HT-29 (cell line): ENCODE results near the gene SEC14L6. TPM values are rescaled to one million over a fixed set of nuclear protein-coding genes. Genes with fewer than 3 reads are reported as not detected.

Source experiments
- DNase-seq: peaks from one replicate; pipeline ENCODE4 v3.0.0-alpha.2; 2015; ENCODE audit warnings: low spot score
- total RNA-seq: library from RNA; depleted of rRNA; stranded (reverse); fragments of >200 nt; shearing (Covaris generic); gene quantifications from 2 replicates; pipeline ENCODE4 v1.2.3, GENCODE V29; 2014

Gene SEC14L6
- total RNA-seq, 1 experiment from 2014 or later: not detected

DNA sequence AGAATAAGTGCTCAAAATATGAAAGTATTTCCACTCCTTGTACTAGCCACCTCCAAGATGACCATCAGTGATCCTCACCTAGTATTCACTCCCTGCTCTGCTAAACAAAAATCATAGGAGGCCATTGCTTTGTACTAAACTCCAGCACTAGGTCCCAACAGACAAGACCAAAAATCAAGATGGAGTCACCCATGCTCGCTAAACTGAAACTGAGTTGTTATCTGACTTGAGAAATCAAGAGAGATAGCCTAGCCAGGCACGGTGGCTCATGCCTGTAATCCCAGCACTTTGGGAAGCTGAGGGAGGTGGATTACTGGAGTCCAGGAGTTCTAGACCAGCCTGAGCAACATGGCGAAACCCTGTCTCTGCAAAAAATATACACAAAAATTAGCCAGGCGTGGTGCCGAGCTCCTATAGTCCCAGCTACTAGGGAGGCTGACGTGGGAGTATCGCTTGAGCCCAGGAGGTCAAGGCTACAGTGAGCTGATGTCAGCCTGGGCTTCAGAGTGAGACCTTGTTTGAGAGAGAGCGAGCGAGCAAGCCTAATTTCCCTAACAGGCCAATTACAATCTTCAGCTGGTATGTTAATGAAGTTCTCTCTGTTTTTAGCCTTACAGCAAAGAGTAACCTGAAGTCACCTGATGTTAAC is 9.3 kb downstream of the SEC14L6 start:
- DNase-seq: no peak

DNA sequence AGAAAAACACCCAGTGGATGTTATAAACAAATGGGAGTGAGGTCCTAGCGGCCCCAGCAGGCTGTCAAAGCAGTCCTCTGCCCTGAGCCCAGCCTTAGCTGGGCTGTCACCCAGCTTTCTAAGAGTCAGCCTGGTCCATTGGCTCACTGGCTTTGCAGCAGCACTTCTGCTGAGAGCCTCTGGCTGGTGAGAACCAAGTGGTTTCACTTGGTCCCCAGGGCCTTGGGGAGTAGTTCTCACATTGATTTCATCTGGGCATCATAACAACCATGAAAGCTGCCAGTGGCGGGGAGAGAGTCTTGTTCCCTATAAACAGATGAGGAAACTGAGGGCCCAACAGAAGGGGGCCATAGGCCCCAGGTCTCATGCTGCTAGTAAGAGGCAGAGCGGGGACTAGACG is 11.4 kb downstream of the SEC14L6 start:
- DNase-seq: no peak

DNA sequence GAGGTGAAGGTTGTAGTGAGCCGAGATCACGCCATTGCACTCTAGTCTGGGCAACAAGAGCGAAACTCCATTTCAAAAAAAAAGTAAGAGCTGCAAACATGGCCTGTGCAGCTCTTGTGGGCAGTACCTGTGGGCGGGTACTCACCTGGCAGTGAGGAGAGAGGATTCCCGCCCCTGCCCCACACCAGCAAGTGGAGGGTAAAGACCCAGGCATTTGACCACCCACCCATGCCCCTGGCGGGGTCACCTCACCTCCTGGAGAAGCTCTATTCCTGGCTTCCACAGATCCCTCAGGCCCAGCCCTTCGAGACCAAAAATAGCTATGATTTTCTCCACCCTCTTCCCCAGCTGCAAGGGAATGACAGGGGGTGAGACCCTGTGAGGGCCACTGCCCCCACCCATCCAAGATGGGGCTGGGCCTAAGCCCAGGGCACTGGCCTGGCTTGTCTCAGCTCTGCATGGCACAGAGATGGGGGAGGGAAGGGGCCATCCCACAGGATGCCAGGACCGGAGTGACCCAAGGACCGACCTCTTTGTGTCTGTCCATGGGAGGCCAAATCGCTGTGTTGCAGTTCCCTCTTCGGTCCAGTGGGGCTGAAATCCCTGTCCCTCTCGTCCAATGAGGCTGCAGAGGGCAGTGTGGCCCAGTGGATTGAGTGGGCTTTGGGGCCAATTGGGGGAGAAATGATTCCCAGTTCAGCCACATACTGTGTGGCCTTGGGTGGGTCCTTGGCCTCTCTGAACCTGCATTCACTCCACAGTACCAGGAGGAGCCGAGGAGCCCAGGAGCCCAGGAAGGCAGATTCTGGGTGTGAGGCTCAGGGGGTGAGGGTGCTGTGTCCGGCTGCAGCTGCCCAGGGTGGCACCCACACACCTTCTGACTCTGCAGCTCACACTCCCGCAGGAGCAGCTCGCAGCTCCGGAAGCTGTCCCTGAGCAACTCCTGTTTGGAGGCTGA is 14.6 kb downstream of the SEC14L6 start:
- no peak for DNase-seq

DNA sequence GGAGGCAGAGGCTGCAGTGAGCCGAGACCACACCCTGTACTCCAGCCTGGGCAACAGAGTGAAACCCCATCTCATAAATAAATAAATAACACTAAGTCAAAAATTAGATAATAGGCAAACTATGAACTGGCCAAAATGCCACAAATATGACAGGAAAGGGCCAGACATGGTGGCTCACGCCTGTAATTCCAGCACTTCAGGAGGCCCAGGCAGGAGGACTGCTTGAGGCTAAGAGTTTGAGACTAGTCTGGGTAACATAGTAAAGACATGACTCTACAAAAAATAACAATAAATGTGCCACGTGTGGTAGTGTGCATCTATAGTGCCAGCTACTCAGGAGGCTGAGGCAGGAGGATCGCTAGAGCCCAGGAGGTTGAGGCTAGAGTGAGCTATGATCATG is 19.9 kb downstream of the SEC14L6 start:
- no peak for DNase-seq

DNA sequence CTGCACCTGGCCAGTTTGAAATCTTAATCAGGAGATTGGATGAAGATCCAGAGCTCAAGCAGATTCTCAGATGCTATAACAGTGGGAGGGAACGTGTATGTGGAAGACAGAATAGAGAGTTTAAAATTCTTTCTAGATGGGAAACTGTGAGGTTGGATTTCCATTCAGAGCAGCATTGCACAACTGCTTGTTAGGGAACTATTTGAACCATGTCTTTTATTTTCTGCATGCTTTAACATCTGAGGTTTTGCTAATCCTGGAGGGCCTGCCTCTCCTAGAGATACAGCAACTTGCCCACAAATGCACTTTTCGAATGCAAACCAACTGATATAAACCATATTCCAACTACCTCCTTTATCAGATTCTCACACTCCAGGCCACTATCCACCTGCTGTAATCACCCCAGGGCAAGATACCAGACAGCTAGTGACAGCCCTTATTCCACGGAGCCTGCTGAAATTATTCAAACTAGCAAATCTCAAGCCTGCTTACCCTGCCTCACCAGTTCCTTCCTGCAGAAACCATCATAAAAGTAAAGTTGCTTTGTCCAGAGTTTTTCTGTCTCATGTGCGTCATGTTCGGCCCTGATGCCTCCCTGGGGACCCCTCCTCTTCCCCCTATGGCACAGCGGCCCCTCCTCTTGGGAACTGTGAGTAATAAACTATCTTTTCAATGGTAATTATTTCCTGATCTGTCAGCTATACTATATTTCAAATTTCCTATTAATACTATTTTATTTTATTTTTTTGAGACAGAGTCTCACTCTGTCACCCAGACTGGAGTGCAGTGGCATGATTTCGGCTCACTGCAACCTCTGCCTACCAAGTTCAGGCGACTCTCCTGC is 22.7 kb downstream of the SEC14L6 start:
- no peak for DNase-seq

DNA sequence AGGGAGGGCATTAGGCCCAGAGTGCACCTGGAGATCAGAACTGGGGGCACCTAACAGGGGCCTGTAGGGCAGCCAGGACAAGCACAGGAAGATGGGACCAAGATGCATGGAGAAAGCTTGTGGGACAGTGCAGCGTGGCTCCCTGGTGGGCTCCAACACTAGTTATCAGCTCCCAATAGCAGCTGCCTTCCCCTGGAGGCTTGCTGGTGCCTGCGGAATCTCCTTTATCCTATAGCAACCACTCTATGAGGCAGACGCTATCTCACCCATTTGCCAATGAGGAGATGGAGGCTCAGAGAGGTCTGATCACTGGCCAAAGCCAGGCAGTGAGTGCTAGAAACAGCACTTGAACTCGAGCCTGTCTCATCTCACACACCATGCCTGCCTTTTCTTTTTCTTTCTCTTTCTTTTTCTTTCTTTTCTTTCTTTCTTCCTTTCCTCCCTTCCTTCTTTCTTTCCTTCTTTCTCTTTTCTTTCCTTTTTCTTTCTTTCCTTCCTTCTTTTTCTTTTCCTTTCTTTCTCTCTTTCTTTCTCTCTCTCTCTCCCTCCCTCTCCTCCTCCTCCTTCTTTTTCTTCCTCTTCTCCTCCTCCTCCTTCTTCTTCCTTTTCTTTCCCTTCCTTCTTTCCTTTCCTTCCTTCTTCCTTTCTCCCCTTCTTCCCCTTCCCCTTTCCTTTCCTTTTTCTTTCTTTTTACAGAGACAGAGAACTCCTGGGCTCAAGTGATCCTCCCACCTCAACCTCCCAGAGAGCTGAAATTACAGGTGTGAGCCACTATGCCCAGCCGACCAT is 25.0 kb downstream of the SEC14L6 start:
- DNase-seq: no peak

DNA sequence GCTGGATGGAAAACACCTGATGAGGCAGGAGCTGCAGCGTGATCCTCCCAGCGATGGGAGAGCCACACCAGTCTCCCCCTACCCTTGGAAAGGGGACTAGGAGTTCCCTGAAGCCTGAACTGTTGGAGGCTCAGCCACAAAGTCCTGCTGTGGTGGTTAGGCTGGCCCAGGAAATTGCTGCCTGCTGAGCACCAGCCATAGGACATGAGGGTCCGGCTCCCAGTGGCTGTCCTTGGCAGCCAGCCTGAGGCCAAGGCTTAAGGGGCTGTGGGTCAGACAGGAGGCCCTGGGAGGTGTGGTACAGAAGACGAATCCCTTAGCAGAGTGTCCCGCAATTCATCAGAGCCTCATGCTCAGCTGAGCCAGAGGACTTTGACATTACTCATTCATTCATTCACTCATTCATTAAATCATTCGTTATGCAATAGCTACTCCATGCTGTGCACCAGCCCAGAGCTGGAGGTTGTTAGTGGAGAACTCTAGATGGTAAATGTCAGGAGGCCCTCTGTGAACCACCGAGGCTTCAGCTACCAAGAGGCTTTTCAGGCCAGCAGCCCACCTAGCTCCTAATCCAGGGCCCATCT is 26.6 kb downstream of the SEC14L6 start:
- no peak for DNase-seq

DNA sequence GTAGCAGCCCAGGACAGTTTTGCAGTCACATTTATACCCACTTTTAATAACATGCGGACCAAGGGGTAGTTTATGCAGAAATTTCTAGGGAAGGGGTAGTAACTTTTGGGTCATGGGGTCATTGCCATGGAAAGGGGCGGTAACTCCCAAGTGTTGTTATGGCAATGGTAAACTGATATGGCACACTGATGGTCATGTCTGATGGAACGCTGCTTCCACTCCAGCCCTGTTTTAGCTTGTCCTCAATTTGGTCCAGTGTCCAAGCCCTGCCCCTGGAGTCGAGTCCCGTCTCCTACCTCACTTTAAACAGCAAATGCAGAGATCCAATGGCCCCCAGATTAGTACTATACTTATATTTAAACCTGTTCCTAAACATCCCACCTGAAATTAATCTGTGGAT is 29.8 kb downstream of the SEC14L6 start:
- no peak for DNase-seq

DNA sequence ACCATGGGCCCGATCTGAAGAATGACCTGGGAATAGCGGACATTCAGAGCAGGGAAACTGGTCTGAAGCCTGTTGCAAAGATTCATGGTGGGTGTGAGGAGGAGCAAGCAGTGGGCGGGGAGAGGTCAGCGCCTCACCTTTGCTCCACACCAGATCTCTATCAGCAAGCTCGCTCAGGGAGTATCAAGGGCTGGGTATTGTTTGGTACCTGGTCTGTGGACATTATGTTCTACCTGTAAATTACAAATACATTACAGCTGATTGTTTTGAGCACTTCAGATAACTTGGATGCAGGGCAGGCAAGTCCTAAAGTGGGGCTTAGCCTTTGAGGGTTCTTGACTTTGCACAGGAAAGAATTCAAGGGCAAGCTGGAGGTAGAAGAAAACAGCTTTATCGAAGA is 30.3 kb downstream of the SEC14L6 start:
- DNase-seq: no peak

DNA sequence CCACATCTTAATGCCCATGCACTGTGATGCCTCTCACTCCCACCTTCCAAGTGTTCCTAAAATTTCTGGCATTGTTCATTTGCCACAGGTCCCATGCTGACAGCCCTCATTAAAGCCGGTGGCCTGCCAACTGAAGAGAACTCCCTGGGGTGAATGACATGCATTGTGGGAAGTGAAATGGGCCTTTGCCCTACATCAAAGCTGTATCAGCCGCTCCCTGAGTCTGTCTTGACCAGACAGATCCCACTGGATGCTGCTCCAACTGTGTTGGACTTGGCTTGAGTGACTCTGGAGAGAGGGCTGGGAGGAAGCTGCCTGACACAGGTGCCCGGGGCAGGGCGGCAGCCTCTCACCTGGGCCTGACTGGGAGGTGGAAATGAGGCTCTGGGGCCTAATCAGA is 32.3 kb downstream of the SEC14L6 start:
- DNase-seq: no peak

DNA sequence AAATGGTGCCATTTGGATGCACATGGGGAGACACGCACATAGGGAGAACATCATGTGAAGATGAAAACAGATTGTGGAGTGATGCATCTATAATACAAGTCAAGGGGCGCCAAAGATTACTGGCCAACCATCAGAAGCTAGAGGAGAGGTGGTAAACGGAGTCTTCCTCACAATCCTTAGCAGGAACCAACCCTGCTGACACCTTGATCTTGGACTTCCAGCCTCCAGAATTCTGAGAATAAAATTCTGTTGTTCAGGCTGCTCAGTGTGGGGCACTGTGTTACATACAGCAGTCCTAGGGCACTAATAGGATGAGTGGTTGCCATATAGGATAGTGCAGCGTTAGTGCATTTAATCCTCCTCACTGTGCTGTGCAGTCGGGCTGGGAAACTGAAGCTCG is 33.1 kb downstream of the SEC14L6 start:
- no peak for DNase-seq

DNA sequence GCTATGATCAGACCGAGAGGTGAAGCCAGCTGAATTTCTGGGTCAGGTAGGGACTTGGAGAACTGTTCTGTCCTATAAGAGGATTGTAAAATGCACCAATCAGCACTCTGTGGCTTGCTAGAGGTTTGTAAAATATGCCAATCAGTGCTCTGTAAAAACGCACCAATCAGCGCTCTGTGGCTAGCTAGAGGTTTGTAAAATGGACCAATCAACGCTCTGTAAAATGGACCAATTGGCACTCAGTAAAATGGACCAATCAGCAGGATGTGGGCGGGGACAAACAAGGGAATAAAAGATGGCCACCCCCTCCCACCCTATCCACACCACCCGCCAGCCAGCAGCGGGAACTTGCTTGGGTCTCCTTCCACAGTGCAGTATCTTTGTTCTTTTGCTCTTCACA is 34.6 kb downstream of the SEC14L6 start:
- no peak for DNase-seq

DNA sequence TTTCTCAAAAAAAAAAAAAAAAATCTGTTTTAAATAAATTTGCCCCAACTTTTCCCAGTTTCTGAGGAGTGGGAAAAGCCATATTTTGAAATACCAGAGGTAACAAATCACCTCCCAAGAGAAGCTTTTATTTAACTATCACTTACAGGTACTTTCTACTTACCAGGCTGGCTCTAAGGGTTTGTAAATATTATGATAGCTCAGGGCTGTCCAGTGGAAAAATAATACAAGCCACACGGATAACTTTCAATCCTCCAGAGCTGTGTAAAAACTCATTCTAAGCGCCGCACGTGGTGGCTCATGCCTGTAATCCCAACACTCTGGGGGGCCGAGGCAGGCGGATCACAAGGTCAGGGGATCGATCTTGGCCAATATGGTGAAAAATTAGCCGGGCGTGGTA is 35.4 kb downstream of the SEC14L6 start:
- DNase-seq: no peak

DNA sequence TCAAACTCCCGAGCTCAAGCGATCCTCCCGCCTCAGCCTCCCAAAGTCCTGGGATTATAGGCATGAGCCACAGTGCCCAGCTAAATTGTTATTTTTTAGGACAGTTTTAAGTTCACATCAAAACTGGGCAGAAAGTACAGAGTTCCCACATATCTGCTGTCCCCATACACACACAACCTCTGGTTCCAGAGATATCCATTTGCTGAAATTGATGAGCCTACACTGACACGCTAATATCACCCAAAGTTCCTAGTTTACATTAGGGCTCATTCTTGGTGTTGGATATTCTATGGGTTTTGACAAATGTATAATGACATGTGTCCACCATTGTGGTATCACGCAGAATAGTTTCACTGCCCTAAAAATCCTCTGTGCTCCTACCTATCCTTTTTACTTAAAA is 38.3 kb downstream of the SEC14L6 start:
- no peak for DNase-seq

DNA sequence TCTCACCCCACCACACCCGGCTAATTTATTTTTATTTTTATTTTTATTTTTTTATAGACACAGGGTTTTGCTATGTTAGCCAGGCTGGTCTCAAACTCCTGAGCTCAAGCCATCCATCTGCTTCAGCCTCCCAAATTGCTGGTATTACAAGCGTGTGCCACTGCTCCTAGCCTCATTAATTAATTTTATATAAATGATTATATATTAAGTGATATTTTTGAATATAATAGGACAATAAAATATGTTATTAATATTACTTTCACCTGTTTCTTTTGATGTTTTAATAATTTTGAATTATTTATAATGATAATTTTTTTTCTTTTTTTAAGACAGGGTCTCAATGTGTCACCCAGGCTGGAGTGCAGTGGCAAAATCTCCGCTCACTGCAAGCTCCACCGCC is 38.9 kb downstream of the SEC14L6 start:
- DNase-seq: no peak

DNA sequence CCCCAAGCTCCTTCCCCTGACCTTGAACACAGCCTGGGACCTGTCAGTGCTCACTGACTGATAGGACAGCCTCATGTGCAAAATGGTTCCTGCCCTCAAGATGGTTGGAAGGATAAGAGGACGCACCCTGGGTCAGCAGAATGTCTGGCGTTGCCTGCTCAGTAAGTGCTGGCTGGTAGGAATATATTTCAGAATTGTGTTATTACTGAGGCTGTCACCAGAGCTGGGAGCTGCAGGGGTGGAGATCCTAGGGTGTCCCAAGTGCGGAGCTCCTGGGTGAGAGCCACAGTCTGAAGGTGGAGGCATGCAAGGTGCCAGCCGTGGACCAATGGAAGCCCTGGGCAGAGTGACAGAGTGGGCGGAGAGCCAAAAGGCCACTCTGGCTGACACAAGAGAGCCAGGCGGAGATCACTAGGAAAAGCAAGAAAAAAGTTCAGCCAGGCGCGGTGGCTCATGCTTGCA is 40.0 kb downstream of the SEC14L6 start:
- no peak for DNase-seq

DNA sequence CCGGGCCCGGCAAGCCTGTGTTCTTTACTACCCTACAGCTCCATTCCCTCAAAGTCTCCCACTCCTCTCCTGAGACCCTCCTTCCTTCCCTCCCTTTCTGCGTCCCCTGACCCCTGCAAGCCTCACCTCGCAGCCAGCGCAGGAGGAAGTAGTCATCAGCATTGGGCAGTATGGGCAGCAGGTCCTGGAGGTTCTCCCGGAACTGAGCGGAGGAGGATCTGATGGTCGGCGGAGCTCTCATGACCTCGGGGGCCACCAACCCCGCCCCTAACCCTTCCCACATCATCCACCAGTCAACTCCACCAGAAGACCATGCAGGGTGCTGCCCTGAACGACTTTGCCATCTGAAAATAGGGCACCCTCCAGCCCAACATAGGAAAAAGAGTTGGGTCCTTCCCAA is 43.0 kb downstream of the SEC14L6 start:
- DNase-seq: no peak

DNA sequence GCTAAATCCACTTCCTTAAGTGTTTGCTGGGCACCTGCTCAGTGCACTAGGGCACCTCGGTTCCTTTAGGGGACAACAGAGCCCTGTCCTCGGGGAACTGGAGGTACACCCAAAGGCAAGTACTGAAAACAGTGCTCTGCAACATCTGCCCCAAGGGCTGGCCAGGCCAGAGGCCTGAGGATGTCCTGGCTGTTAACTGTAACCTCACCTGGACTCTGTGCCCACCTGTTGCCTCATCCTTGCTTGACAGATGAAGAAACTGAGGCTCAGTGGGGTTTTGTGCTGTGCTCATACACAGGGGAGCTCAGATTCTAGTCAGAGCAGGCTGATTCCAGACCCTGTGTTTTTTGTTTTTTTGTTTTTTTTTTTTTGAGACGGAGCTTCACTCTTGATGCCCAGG is 43.6 kb downstream of the SEC14L6 start:
- DNase-seq: no peak

DNA sequence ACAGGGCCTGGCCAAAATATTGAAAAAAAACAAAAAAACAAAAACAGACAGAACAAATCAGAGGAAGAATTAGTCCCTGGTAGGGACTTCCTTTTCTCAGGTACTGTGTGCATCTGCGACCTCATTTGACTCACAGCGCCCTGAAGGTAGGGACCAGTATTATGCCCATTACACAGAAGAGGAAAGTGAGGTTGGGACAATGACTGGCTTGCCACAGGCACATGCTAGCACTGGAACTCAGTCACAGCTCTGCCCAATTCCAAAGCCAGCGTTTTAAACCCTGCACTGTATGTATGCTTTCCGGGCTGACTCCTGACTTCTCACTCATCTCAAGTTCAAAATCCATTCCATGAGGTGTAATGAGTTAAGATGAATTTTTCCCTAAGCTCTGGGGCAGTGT is 44.4 kb downstream of the SEC14L6 start:
- DNase-seq: no peak

DNA sequence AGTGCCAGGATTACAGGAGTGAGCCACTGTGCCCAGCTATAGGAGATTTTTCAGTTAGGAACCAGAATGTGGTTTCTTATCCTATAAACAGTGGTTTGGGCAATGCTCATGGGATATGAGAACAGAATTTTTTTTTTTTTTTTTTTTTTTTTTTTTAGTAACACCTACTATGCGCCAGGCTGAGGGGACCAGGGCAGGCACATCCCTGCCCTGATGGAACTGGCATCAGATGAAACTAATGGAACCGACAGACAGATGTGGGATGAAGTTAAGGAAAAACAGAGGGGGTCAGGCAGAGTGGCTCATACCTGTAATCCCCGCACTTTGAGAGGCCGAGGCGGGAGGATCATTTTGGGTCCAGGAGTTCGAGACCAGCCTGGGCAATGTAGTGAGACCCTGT is 45.9 kb downstream of the SEC14L6 start:
- no peak for DNase-seq
